ENCODE results near the gene NFE2L2.

DNA sequence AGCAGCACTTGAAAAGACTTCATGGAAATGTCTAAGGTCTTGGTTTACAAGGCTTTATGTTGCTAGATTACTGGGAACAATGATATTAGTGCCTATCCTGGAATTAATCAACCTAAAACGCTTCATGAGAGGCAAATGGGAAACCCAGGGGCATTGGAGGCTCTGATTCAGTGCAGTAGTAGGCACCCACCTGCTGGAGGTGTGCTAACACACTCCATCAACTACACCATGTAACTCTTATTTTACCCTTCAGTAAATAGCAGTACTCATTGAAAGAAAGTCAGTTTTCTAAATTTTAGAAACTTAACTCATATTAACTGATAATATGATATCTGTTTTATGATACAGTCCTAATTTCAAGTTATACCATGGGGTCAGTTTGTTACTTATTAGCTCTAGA, 69.3 kb downstream of the NFE2L2 start:
- no peak for TF ChIP-seq POLR2A (IDR thresholded peaks at IDR 0.05)
- TF ChIP-seq, protein P1, sequence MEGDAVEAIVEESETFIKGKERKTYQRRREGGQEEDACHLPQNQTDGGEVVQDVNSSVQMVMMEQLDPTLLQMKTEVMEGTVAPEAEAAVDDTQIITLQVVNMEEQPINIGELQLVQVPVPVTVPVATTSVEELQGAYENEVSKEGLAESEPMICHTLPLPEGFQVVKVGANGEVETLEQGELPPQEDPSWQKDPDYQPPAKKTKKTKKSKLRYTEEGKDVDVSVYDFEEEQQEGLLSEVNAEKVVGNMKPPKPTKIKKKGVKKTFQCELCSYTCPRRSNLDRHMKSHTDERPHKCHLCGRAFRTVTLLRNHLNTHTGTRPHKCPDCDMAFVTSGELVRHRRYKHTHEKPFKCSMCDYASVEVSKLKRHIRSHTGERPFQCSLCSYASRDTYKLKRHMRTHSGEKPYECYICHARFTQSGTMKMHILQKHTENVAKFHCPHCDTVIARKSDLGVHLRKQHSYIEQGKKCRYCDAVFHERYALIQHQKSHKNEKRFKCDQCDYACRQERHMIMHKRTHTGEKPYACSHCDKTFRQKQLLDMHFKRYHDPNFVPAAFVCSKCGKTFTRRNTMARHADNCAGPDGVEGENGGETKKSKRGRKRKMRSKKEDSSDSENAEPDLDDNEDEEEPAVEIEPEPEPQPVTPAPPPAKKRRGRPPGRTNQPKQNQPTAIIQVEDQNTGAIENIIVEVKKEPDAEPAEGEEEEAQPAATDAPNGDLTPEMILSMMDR (IDR thresholded peaks at IDR 0.05), result no peak
